HG03108 (cell line): ENCODE measurements around the gene NRG2.

ENCODE experiments used
- ATAC-seq: cut with Tn5 transposase; IDR thresholded peaks from one replicate; pipeline ENCODE4 v1.9.1; 2021; ENCODE audit warnings: moderate library complexity; ENCODE audit not compliant: unreplicated experiment

NRG2 gene

GRCh38 chr5:139975306-139975705, 67.8 kb downstream of the NRG2 start:
- no peak for ATAC-seq

GRCh38 chr5:139974661-139975060, 68.4 kb downstream of the NRG2 start:
- no peak for ATAC-seq

GRCh38 chr5:139971202-139971725, 71.8 kb downstream of the NRG2 start:
- no peak for ATAC-seq

- ATAC-seq, result no peak
Measured at GRCh38 chr5:139969318-139969717, 73.8 kb downstream of the NRG2 start.

GRCh38 chr5:139968547-139969261, 74.4 kb downstream of the NRG2 start:
- ATAC-seq, result peak; percentile 96

- no peak for ATAC-seq
Measured at GRCh38 chr5:139967353-139967752, 75.7 kb downstream of the NRG2 start.

GRCh38 chr5:139966856-139967255, 76.2 kb downstream of the NRG2 start:
- ATAC-seq, result no peak

- ATAC-seq, result no peak
Measured at GRCh38 chr5:139964994-139965565, 78.0 kb downstream of the NRG2 start.

- ATAC-seq, result no peak
Measured at GRCh38 chr5:139964266-139964993, 78.7 kb downstream of the NRG2 start.

- no peak for ATAC-seq
Measured at GRCh38 chr5:139962445-139962844, 80.7 kb downstream of the NRG2 start.

- ATAC-seq, result peak; percentile 47
Measured at GRCh38 chr5:139961435-139962157, 81.5 kb downstream of the NRG2 start.

GRCh38 chr5:139960723-139961383, 82.2 kb downstream of the NRG2 start:
- peak; percentile 92 for ATAC-seq

GRCh38 chr5:139958432-139959148, 84.5 kb downstream of the NRG2 start:
- ATAC-seq, result no peak

- no peak for ATAC-seq
Measured at GRCh38 chr5:139956342-139956741, 86.8 kb downstream of the NRG2 start.

GRCh38 chr5:139955616-139956273, 87.4 kb downstream of the NRG2 start:
- peak; percentile 26 for ATAC-seq

GRCh38 chr5:139955053-139955605, 88.0 kb downstream of the NRG2 start:
- peak; percentile 61 for ATAC-seq

- ATAC-seq, result no peak
Measured at GRCh38 chr5:139954462-139954861, 88.6 kb downstream of the NRG2 start.

GRCh38 chr5:139954022-139954421, 89.1 kb downstream of the NRG2 start:
- ATAC-seq, result no peak

GRCh38 chr5:139952574-139952973, 90.5 kb downstream of the NRG2 start:
- ATAC-seq, result no peak
